Effector CD8-positive, alpha-beta T cell (primary cell): Measurements from ENCODE around the gene C14orf180.

Experiments
- DNase-seq: peaks from one replicate; lab custom pipeline; 2025; lab: John Stamatoyannopoulos, UW

The C14orf180 gene

GRCh38 chr14:104561632-104562495 lies 17.7 kb upstream of the C14orf180 start:
- DNase-seq, result no peak

- no peak for DNase-seq
Observed at GRCh38 chr14:104562606-104563005, 17.0 kb upstream of the C14orf180 start.

DNA sequence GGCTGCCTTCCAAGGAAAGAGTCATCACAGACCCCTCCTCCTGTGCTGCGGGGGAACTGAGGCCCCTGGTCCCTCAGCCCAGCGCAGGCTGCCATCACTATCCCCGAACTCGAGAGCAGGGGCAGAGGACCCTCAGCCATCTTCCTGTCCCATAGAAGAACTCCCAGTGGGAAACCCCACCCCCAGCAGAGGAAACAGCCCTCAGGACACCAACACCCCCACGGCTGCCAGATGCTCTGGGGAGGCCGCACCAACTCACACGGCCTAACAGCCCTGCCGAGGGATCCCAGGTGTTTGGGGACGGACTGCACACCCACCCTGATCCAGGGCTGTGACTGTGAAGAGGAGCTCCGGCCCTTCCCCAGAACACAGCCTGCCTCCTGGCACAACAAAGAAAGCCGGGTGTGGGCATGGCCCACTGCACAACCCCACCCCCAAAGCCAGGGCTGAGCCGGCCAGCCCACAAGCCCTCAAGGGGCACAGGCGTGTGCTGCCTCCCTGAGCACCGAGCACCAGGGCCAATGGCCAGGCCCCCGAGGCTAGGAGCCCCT lies 16.3 kb upstream of the C14orf180 start:
- no peak for DNase-seq

DNA sequence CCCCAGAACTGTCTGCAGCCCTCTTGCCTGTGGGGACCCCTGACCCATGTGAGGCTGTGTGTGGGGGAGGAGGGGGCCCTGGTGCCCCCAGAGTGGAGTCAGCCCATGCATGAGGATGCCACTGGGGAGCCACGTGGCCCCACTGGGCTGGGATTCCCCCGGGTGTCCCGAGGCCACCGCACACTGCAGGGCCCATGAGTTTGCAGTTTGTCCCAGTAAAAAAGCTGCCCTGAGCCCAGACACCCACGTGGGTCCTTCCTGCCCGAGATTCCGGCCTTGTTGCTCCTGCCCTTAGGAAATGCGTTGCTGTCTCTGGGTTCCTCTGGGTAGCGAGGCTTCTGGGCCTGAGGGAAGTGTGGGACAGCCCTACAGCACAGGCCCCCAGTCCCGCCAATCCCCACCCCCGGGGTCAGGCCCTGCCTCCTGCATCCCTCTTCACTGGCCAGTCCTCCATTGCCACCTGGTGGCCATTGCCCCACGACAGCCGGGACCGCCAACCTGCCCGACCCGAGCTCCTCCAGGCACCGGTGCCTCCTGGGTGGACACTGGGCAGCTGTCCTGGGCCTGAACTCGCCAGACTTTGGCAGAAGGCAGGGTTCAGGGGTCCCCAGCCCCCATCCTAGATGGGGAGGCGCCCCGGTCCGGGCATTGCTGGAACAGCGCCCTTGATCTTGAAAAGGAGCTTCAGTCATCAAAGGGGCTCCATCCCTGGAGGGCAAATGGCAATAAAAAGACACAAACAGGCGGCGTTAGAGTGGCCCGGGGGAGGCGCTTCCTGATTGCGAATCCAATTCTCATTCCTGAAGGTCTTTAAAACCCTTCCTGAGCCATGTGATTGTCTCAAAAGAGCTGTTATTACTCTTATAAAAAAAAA lies 15.6 kb upstream of the C14orf180 start:
- peak; percentile 60 for DNase-seq

GRCh38 chr14:104564744-104565679 lies 14.6 kb upstream of the C14orf180 start:
- no peak for DNase-seq

DNA sequence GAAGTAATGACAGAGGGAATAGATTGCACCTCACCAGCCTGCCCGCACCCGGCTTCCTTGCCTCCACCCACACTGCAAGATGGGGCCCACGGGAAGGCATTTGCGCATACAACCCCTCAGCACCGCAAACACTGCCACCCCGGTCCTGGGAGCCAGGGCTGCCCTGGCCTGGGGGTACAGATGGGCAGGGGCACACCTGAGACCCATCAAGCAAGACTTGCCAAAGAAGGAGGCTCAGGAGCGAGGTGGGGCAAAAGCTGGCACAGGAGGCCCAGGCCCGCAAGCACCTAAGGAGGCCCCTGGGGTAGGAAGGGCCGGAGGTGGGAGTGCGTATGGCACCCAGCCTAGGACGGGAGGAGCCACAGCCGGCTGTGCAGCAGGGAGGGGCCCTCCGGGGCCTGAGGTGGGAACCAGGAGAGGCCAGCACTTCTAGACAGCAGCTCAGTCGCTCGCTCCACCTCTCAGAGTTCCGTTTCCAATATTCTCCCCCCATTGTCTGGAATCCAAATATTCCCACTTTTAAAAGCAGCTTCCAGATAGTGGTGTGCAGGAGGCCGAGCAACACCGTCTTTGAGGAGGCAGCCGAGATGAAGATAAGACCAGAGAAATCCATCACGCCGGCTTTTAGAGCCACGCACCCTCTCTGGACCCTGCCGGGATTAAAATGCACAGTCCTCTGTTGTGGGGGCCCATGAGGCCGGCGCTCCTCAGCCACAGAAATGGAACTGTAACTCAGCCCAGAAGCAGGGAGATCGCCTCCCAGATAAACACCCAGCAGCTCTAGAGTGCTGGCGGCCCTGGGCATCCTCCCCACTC lies 12.2 kb upstream of the C14orf180 start:
- no peak for DNase-seq

GRCh38 chr14:104567957-104568225 lies 11.7 kb upstream of the C14orf180 start:
- no peak for DNase-seq

DNA sequence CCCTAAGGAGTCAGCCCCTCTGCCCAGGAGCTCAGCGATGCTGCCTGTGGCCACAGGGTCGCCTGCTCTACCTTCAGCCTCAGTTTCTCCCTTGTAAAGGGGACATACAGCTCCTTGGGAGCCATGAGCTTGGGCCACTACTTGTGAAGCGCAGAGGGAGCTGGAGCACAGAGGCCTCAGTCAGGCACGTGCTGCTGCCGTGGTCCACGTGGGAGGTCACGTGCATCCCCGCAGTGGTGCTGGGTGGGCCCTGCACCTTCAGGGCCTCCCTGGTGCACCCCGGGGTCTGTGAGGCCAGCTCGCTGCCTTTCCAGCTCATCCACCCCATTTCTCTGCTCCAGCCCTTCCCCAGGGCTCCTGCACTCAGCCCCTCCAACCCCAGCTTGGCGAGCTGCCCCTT lies 10.9 kb upstream of the C14orf180 start:
- no peak for DNase-seq

DNA sequence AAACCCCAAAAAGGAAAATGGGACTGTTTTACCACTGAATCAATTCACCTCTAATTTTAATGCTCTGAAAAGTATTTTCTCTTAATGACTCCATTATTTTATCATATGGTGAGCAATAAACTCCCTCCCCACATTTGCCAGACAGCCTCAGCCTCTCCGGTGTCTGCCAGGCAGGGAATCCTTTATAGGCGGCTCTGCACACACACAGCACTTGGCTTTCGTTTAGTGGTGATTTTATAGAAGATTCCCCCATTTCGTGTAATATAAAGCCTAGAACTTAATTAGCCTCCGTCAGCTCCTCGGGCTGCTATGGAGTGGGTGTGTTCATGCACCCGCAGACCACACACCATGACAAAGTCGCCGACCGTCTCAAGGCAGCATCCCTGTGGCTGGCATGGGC lies 10.1 kb upstream of the C14orf180 start:
- DNase-seq, result no peak

DNA sequence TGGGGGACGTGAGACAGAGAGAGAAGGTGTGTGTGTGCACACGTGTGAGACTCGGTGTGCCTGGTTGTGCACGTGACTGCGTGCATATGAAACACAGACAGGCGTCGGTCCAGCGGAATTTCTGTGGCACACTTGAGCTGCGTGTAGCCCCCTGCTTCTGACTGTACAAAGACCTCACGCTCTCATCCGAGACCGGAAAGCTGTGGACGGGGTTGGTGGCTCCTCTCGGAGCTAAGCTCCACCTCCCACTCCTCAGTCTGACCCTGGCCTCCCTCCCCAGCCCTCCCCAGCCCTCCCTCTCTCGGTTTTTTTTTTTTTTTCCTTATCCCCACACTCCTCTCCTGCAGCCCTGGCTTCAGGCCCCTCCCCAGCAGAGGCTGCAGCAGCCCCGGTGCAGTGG lies 8.3 kb upstream of the C14orf180 start:
- DNase-seq, result no peak

GRCh38 chr14:104572024-104572626 lies 7.4 kb upstream of the C14orf180 start:
- DNase-seq, result no peak

- DNase-seq, result no peak
Observed at GRCh38 chr14:104572668-104573067, 6.9 kb upstream of the C14orf180 start.

GRCh38 chr14:104573930-104574329 lies 5.6 kb upstream of the C14orf180 start:
- DNase-seq, result no peak

- no peak for DNase-seq
Observed at GRCh38 chr14:104574536-104574935, 5.0 kb upstream of the C14orf180 start.

DNA sequence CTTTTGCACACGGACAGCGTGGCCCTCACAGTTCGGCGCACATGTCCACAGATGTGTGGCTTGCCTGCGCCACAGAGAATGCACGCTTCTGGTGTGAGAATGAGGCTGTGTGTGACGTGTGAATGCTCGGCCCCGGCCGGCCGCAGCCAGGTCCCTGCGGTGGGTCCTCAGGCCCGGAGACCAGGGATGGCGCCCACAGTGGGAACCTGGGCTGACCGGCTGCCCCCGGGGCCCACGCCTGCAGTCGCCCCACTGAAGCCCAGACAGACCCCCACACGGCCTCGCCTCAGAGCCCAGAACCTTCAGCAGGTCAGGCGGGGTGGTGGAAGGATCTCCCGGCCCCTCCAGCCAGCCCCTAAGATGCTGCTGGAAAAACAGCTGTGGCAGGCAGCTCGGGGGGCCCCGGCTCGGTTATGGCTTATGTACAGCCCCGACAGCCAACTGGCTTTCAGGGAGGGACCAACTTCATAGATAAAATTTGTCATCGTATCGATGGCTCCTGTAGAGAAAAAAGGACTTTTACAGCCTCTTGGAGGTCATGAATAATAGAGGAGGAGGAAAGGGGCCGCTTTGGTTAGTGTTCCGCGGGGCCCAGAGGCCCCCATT lies 4.5 kb upstream of the C14orf180 start:
- DNase-seq, result no peak

- no peak for DNase-seq
Observed at GRCh38 chr14:104576232-104576969, 3.2 kb upstream of the C14orf180 start.

DNA sequence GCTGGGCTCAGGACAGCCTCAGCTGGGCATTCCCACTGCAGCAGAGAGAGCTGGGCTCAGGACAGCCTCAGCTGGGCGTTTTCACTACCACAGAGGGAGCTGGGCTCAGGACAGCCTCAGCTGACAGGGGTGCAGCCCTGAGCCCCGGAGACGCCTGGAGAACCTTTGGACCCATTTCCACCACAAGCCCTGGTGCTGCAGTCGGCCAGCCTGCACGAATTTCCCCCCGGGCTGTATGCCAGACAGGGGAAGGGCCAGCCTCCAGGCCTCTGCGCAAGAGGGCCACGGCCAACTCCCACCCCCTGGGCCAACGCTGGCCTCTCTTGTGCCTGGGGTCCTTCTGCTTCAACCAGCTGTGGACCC lies 2.6 kb upstream of the C14orf180 start:
- DNase-seq, result no peak

DNA sequence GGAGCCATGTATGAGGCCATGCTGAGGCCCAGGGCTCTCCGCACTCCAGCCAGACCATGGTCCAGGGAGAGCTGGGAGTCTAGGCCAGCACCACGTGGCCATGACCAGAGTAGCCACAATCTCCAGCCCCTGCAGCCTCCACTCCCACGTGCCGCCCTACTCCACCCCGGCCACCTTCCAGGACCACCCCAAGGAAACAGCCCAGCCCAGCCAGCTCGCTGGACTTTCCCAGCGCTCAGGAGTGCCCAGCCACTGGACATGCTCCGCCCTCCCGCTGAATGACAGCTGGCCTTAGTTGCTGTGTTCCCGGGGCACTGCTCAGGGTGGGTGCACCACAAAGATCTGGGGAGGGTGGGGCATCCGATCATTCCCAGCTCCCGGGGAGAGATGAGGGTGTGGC lies 2.1 kb upstream of the C14orf180 start:
- no peak for DNase-seq

DNA sequence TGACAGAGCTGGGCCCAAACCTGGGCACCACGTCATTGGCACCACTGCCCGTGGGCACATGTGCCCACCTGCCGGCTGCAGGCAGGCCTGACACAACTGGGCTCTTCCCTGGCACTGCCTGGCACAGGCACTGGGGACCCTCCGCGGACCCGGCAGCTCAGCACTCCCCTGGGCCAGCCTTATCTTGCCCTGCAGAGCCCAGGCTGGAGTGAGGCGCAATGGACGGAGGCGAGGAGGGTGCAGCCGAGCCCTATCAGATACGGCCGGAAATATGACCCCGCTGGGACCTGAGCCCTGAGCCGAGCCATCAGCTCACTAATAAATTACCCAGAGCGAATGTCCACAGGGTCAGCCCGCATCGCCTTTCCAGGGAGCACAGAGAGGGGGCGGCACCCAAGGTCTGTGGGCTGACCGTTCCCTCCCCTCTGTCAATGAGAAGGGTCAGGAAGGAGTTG lies 1.7 kb upstream of the C14orf180 start:
- DNase-seq, result no peak
